Activated CD4-positive, alpha-beta T cell treated with anti-CD3 and anti-CD28 coated beads, Interleukin-2, amount 50 U/mL, for 16 hours (primary cell): ENCODE measurements around the gene ST3GAL5.
"Not testable (repeated sequence)": the region's sequence is repeated elsewhere in the genome, so short reads cannot be mapped to it uniquely, and the experiment has no call there.

Source experiments
- DNase-seq: peaks from one replicate; pipeline ENCODE4 v3.0.0-alpha.2; 2020

ST3GAL5 gene

DNA sequence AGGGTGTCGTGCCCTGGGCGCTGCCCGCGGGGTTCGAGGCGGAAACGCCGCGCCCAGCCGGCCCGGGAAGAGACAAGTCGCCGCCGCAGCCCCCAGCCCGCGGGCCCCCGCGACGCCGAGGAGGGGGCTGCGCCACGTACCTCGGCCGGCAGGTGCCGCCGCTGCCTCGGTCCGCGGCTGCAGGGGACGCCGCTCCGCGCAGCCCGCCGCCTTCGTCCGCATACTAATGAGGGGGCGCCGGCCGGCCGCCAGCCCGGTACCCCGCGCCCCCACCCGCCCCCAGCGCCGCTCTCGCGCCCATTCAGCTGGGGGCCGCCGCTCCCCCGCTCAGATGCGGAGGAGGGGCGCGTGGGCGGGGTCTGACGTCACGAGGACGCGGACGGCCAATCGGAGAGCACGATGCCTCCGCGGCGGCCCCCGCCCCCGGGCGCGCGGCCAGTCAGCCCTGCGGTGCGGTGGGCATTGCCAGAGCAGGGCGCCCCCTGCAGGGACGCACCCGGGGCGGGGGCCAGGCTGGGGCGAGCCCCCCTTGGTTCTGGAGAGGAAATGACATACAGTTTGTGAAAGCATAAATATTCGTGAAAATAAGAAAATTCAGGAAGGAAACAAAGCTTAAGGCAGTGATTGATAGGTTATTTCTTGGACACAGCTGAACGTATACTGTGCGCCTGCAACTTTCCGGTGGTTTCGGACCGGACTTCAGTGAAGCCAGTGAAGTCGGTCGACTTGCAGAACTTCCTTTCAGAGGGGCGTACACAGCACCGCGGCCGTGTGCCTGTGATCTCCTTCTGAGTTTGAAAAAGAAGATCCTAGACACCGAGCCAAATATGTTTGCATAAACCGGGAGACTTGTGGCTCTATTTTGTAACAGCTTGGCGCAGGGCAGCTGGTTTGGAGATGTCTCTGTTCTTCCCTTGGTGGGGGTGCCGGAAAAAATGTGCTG is at the start of gene ST3GAL5:
TSS of gene ST3GAL5 (minus strand) at position 307 of the 943 bp plus-strand sequence. CDS start at position 222, 85 bp downstream.
- peak; percentile 88 for DNase-seq

DNA sequence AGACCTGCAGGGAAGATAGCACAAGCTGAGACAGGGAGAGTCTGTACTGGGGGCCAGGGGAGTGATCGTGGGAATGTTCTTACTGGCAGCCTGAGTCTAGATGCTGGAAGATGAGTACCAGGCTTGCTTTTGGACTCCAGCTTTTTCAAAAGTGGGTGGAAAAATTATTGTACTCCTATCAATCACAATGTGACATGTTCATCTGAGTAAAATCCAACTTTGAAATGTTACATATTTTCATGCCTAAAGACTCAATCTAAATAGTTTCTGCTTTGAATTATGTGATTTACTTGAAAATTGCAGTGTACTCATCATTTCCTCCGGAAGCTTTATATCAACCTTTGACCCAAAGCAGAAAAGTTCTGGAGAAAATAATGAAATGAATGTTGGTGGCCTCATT is 49.7 kb upstream of the ST3GAL5 start:
- no peak for DNase-seq

DNA sequence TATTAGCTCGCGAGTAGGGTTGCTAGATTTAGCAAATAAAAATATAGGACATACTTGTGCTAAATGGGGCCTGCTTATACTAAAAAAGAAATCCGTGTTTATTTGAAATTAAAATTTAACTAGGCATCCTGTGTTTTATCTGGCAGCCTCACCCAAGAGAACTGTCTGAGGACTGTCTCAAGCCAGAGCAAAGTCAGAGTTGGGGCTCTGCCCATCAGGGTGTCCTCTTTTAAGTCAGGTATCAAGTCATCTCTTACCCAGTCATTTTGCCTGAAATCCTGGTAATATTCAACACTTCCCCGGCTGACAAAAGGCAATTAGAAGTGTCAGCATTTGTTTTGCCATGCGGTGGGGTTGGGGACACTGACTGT is 48.3 kb upstream of the ST3GAL5 start:
- DNase-seq: no peak

DNA sequence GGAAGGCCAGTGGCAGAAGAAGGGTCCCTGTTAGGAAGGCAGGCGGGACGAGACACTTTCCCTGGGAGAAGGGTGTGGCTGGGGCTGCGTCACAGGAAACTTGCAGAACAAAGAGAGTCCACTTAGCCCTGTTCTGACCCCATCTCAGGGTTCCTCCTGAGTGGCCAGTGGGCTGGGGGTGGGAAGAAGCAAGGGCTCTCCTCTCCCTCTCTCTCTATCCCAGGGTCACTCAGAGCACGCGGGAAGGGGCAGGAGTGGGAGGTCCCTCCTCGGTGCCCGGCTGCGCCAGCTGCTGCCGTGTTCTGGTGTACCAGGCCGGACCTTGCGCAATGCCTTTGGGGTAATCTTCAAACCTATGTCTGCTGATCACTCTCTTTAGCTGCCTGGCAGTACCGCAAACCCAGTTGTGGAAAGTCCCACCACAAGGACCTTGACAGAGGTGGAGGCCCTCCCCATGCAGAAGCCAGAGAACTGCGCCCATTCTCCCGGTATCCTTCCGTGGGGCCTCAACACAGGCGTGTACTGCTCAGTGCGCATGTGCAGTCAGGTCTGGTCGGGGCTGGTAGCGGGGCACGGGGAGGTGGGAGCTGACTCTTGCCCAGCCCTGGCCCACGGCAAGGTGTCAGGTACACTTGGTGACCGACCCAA is 47.8 kb upstream of the ST3GAL5 start:
- DNase-seq: no peak

DNA sequence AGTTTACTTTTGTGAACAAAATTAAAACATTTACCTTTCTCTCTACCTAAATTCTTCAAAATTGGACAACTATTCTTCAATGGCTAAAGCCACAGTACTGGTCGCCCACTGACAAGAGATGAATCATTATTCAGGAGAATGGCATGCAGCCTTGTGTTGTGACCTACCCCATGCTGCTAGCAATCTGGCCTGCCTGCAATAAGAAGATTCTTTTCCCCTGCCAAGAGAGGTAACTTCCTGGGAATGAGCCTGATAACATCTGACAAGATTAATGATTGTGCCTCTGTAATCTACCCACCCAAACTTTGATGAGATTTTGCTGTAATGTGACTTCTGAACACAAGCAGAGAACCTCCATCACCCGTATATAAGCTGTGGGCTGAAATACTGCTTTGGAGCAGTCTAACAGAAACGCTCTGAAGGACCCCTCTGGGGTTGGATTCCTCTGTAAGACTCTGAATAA is 47.0 kb upstream of the ST3GAL5 start:
- no peak for DNase-seq

DNA sequence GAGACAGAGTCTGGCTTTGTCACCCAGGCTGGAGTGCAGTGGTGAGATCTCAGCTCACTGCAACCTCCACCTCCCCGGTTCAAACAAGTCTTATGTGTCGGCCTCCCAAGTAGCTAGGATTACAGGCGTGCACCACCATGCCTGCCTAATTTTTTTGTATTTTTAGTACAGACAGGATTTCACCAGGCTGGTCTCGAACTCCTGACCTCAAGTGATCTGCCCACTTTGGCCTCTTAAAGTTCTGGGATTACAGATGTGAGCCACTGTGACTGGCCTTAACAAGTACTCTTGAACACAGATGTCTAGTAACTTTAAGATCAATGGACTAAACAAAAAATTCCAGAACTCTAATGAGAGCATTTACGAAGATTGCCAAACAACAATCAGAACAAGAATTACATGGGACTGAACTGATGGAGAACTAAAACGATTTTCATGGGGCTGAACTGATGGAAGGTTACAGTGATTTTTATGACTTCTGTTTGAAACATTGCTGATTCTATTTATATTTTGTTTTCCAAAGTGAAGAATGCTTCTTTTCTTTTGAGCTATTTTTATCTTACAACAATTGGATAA is 46.5 kb upstream of the ST3GAL5 start:
- DNase-seq: no peak

DNA sequence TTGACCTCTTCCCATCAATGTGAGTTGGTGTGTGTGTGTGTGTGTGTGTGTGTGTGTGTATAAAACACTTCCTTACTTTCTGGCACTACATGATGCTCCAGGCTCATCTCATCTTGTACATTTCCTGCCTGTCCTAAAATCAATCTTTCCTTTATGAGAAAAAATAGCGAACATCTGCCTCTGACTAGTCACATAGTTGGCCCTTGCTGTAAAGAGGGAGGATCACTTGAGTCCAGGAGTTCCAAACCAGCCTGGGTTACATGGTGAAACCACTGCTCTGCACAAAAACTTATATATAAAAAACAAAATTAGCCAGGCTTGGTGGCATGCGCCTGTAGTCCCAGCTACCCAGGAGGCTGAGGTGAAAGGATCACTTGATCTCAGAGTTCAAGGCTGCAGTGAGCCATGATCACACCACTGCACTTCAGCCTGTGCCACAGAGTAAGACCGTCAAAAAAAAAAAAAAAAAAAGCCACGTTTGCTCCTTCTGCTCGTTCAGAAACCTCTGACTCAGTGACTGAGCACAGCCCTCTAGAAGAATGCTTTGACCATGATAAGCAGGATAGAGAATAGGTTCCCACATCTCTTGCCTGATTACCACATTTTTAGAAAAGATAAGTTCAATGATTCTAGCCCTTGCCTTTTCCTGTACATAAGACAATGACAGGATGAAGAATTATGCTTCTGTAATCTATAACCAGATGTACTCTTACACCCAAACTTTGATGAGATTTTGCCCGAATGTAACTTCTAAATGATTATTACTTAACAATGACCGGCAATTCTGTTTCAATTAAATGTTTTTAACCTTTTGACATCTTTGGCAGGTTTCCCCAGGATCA is 45.2 kb upstream of the ST3GAL5 start:
- DNase-seq: peak; percentile 19

DNA sequence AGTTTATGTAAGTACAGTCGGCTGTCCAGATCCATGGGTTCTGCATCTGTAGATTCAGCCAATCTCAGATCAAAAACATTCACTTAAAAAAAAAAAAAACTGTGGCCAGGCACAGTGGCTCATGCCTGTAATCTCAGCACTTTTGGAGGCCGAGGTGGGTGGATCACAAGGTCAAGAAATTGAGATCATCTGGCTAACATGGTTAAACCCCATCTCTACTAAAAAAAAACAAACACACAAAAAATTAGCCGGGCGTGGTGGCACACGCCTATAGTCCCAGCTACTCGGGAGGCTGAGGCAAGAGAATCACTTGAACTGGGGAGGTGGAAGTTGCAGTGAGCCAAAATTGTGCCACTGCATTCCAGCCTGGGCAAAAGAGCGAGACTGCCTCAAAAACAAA is 42.4 kb upstream of the ST3GAL5 start:
- DNase-seq: not testable (repeated sequence)

DNA sequence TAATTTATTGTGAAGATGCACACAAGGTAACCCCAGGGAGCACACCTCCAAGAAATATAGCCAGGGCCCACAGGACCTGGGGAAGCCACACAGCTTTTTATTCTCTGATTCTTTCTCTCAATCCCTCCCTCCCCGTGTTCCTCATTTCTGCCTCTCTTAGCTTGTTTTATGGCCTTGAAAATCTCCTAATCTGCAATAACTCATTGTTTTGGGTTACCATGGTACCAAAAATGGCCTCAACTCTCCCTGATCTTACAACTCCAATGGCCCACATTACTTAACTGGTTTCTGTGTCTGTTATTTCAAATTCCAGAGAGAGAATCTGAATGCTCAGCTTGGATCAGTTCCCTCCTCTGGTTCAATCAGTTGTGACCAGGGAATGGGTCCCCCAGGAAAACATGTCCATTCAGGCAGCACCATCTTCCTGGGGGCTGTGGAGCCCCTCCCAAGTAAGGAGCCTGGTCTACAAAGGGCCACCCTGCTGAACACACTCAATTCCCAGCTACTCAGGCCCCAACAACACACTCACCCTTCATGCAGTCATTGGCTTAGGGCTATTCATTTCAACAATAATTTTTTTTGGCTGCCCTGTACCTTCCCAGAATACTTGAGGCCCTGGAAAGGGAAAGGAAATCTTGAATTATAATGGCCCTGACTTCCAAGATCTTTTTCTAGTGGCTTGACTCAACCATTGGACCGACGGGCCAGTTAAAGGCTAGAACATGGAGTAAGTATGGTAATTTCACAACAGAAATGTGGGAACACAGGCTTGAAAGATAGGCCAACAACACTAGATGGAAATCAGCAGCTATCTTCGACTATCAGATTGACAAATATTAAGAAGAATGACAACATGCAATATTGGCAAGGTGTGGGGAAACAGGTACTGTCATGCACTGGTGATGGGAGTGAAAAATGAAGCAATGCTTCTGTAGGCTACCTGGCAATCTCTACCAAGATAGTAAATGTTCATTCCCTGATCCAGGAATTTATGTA is 41.6 kb upstream of the ST3GAL5 start:
- no peak for DNase-seq

DNA sequence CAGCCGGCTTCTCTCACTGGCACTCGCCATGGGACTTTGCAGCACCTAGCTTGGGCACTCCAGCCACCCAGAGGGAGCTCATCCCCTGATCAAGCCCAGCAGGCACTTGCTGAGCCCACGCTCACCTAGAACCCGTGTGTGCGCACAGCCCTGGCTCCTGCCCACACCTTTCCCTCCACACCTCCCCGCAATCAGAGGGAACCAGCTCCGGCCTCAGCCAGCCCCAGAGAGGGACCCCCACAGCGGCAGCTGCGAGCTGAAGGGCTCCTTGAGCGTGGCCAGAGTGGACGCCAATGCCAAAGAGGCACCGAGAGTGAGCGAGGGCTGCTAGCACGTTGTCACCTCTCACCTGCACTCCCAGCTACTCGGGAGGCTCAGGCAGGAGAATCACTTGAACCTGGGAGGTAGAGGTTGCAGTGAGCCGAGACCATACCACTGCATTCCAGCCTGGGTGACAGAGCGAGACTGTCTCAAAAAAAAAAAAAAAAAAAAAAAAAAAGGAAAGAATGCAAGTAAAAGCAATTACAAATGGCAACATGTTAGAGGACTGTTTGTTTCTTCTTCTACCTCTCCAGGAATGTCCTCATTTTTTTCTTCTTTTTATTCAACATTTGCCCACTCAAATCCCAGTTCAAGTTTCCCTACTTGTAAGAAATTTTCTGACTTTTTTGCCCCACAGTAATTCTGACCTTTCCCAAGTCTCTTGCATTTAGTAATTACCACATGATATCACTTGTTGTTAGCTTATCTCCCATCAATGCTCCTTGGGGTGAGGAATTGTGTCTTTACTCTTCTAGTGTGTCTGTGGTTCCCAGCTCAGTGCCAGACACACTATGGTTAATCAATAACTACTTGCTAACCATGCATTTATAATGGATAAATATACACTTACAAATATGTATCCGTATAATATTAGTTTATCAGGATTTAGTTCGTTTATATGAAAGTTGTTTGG is 40.6 kb upstream of the ST3GAL5 start:
- DNase-seq: no peak

DNA sequence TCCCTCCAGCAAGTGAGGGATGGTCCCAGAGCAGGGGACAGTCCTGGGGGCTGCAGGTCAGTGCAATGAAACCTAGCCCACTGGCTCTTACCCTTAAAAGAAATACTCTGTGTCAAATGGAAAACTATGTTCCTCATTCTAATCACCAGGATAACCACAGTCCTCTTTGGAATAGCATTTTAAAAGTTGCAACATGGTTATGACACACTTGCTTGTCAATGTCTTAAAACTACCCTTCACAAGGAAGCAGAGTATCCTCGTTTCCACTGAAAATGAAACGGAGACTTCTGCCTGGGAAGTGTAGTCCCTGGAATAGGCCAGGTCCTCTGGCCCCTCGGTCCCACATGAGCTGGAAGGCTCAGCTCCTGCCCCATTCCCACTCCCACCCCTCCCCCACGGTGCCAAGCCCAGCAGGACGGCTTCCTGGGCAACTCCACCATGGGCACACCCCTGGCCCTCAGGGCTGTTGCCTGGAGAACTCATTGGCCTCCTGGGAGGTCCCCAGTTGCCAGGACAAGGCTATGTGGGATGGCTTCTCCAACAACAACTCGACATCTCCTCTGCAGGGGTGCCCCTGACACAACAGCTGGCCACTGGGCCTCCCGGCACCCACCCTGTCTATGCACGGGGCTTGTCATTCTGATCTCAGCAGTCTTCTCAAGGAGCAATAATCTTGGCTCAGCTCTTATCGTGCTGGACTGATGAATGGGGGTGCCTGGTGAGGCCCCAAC is 38.3 kb upstream of the ST3GAL5 start:
- DNase-seq: no peak

DNA sequence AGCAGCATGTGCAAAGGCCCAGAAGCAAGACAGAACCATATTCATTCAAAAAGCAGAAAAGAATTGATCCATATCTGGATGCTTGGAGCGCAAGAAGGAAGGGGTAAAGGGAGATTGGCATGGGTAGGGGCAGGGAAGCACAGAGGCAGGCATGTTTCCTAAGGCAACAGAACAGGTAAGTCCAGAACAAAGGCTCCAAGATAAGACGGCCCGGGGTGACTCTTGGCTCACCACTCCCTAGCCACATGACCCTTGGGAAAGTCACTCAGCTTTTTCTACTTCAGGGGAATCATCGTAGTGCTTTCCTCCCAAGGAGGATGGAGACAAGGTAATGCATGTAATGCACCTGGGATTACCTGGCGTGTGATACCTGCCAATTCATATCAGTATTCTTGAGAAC is 37.7 kb upstream of the ST3GAL5 start:
- no peak for DNase-seq

DNA sequence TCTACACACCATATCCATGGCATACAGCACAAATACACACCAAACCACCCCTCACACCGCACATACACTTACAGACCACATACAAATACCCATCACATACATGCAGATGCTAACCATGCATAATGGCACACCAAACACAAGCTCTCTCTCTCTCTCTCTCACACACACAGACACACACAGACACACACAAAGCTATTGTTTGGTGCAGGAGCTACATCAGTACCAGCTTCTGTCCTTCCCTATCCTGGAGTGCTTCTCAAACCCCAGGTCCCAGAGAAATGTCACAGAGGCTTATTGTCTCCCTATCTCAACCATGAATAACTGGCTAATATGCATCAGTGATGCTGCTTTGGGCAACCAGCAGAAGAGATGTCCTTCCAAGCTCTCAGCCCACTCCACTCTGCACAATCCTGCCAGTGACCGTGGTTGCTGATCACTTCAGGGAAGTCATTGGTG is 36.5 kb upstream of the ST3GAL5 start:
- DNase-seq: no peak

DNA sequence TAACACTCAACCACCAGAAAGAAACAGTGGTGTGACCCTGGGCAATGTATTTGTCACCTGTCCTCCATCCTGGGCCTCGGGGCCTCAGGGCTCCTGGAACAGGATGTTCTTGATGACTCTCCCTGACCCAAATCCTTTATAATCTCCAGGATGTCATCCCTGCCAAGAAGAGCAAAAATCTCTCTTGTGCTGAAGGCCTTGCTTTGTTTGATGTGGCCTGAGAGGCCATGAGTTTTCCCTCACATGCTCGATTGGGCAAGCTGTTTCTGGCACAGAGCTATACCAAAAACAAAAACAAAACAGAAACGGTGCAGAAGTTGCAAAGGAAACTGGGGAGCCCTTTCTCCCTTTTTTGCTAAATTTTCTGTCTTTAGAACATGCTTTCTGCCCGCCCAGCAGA is 35.7 kb upstream of the ST3GAL5 start:
- DNase-seq: no peak

DNA sequence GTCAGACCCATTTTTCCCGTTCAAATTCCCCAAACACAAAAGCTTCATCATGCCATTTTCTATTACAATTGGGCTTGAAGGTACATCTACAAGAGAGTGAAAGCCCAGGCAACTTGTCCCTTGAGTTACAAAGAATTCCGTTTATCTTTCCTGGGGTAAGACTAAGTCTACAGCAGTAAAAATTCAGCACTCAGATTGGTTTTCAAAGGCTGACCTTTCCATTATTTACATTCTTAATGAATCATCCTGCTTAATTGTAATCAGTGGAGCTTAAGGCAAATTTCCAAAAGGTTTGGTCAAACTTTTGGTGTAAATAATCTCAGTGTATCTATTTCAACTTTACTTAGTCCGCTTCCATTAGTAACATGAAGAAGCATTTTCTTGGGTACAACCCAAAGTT is 33.4 kb upstream of the ST3GAL5 start:
- DNase-seq: no peak

DNA sequence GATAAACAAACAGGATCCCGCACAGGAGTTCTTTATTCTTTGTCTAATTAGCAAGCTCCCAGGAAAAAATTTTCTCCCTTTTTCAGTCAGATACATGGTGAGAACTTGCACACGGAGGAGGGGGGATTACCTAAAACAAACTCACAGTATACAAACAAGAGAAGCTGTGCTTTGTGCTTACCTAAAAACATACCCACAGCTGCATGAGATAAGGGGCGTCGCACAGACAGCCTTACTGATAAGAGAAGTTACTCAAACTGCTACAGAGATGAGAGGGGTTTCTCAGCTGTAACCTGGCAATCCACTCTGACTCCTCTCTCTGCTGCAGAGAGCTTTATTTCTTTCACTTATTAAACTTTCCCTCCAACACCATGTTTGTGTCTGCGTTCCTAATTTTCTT is 32.9 kb upstream of the ST3GAL5 start:
- DNase-seq: no peak

DNA sequence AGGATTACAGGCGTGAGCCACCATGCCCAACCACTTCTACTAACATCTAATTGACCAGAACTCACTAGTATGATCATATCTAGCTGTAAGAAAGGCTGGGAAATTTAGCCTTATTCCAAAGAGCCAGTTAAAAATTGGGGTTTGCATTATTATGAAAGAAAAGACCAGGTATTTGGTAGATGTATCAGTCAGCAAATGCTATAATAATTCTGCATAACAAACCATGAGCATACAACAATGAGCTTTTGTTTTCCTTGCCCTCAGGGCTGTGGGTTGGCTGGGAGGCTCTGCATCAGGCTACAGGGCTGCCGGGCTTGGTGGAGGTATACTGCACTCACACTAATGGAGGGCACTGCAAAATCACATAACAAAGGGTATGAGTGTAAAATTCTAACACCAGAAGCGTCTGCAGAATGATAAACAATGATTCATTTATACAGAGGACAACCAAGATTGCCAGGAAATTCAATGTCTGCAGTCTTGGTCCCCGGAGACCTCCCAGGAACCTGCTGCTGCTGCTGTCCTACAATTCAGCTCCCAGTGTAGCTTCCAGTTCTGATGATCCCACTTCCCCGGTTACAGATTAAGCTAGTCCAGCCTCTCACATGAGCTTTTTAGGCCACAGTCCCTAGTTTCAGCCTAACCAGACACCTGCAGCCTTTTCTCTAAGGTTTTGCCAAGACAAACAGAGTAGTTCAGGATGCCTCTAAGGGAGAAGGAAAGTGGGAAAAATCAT is 32.2 kb upstream of the ST3GAL5 start:
- DNase-seq: no peak

DNA sequence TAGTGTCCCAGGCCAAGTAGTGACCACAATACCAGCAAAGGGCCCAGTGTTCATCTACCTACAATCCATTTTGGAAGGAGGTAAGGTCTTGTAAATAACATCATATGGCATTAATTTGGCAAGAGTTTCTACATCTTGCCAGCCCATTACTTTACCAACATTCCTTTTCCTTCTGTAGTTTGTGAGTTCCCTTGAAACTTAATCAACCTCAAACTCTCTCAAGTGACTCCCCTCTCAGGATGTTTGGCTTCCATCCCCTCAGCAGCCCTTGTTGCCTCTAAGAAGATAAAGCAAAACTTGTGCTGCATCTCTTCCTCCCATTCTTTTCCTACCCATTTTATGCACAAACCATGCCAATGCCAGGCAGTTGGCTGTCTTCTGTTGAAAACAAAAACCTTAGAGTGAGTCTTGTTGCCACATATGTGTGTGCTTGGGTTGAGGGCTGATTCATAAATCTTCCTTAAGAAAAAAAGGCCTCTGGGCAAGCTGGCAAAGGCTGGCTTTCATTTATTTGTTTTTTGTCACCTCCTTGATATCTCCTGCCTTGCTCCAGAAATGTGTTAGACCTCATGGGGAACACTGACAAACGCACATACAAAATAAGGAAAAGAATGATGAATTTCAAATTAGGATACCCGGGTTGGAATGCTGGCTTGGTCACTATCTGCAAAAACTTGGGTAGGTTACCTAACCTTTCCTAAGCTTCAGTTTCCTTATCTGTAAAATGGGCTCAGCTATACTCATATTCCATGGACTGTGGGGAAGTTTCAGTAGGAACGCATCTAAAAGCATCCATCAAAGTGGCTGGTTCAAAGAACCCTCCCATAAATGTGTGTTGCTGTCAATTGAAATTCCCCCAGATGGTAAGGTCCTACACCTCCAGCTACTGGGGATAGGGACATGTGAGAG is 29.4 kb upstream of the ST3GAL5 start:
- no peak for DNase-seq
